Skeletal muscle tissue (tissue), 4 donors: ENCODE results near the gene RUFY2. TPM values are rescaled to one million over a fixed set of nuclear protein-coding genes. Genes with fewer than 3 reads are reported as not detected.

Experiments used
- H3K27ac ChIP-seq: one replicate; pipeline ENCODE4 v1.7.0; 2013; ENCODE audit warnings: mild to moderate bottlenecking, low read depth, low read length, inconsistent platforms
- H3K27me3 ChIP-seq, 3 donors: one replicate each; pipeline ENCODE4 v1.7.0; 2013; ENCODE audit warnings: low read length in 3 of 3; ENCODE audit not compliant: control insufficient read depth in 3 of 3, insufficient read depth in 3 of 3
- H3K36me3 ChIP-seq, 3 donors: one replicate each; pipeline ENCODE4 v1.7.0; 2013; ENCODE audit warnings: low read length in 3 of 3; ENCODE audit not compliant: control insufficient read depth in 3 of 3, insufficient read depth in 3 of 3
- H3K4me1 ChIP-seq, 3 donors: one replicate each; pipeline ENCODE4 v1.7.0; 2013; ENCODE audit warnings: low read length in 3 of 3, mild to moderate bottlenecking in 3 of 3; ENCODE audit not compliant: control insufficient read depth in 3 of 3, insufficient read depth in 3 of 3
- H3K4me3 ChIP-seq, 3 donors: one replicate each; pipeline ENCODE4 v1.7.0; 2013; ENCODE audit warnings: low read length in 3 of 3
- H3K9ac ChIP-seq, 3 donors: one replicate each; pipeline ENCODE4 v1.7.0; 2013; ENCODE audit warnings: low read length in 3 of 3, mild to moderate bottlenecking in 3 of 3, moderate library complexity in 2 of 3, low read depth in 1 of 3
- H3K9me3 ChIP-seq, 3 donors: one replicate each; pipeline ENCODE4 v1.7.0; 2013; ENCODE audit warnings: low read length in 3 of 3; ENCODE audit not compliant: control insufficient read depth in 3 of 3
- total RNA-seq: library from RNA; depleted of rRNA; stranded (reverse); fragments of >200 nt; gene quantifications from one replicate; pipeline ENCODE4 v1.2.3, GENCODE V29; 2014
- donor health status: Osteomylitis.

RUFY2 gene
- total RNA-seq, 1 donor from 2014 or later: 20.4 TPM

GRCh38 chr10:68365611-68366010, 41.5 kb downstream of the RUFY2 start:
- Histone ChIP-seq H3K4me3 (no peak overlapping the region), H3K9ac (no peak overlapping the region), H3K27me3 (no peaks in the 10 kb centered on the region), H3K27ac (no peak overlapping the region), H3K36me3 (peaks cover 7 to 32% (median 16%) of the 10 kb centered on the region in 3 donors), H3K4me1 (no peaks in the 10 kb centered on the region), H3K9me3 (no peaks in the 10 kb centered on the region)

GRCh38 chr10:68364101-68364886, 42.8 kb downstream of the RUFY2 start:
- H3K36me3 ChIP-seq: peaks cover 7 to 32% (median 16%) of the 10 kb centered on the region in 3 donors
- H3K27me3 ChIP-seq: no peaks in the 10 kb centered on the region
- no peak overlapping the region for H3K4me3 ChIP-seq
- H3K9ac ChIP-seq: no peak overlapping the region
- no peak overlapping the region for H3K27ac ChIP-seq
- H3K4me1 ChIP-seq: no peaks in the 10 kb centered on the region
- H3K9me3 ChIP-seq: no peaks in the 10 kb centered on the region

- H3K36me3 ChIP-seq: peaks cover 7 to 37% (median 27%) of the 10 kb centered on the region in 3 donors
- H3K27ac ChIP-seq: no peak overlapping the region
- no peaks in the 10 kb centered on the region for H3K27me3 ChIP-seq
- no peaks in the 10 kb centered on the region for H3K9me3 ChIP-seq
- no peak overlapping the region for H3K9ac ChIP-seq
- H3K4me1 ChIP-seq: no peaks in the 10 kb centered on the region
- H3K4me3 ChIP-seq: no peak overlapping the region
Observed at GRCh38 chr10:68362590-68362989, 44.5 kb downstream of the RUFY2 start.

- Histone ChIP-seq H3K9ac (no peak overlapping the region), H3K36me3 (peaks cover 11 to 37% (median 24%) of the 10 kb centered on the region in 3 donors), H3K4me1 (no peaks in the 10 kb centered on the region), H3K27ac (no peak overlapping the region), H3K4me3 (no peak overlapping the region), H3K9me3 (no peaks in the 10 kb centered on the region), H3K27me3 (no peaks in the 10 kb centered on the region)
Observed at GRCh38 chr10:68359189-68359588, 47.9 kb downstream of the RUFY2 start.

- H3K4me3 ChIP-seq: no peak overlapping the region
- H3K27ac ChIP-seq: no peak overlapping the region
- H3K36me3 ChIP-seq: peaks cover 11 to 25% (median 12%) of the 10 kb centered on the region in 3 donors
- no peaks in the 10 kb centered on the region for H3K9me3 ChIP-seq
- H3K4me1 ChIP-seq: no peaks in the 10 kb centered on the region
- H3K9ac ChIP-seq: no peak overlapping the region
- no peaks in the 10 kb centered on the region for H3K27me3 ChIP-seq
Observed at GRCh38 chr10:68353537-68353936, 53.5 kb downstream of the RUFY2 start.

- no peak overlapping the region for H3K27ac ChIP-seq
Observed at GRCh38 chr10:68348265-68348741, 58.8 kb downstream of the RUFY2 start.

GRCh38 chr10:68346774-68347173, 60.3 kb downstream of the RUFY2 start:
- H3K36me3 ChIP-seq: peaks cover 16 to 42% (median 41%) of the 10 kb centered on the region in 3 donors
- H3K27ac ChIP-seq: no peak overlapping the region

More at GRCh38 chr10:68348265-68348741, 58.8 kb downstream of the RUFY2 start:
- H3K9ac ChIP-seq: no peak overlapping the region
- no peaks in the 10 kb centered on the region for H3K4me1 ChIP-seq
- H3K36me3 ChIP-seq: peaks cover 13 to 35% (median 33%) of the 10 kb centered on the region in 3 donors
- no peaks in the 10 kb centered on the region for H3K9me3 ChIP-seq
- H3K4me3 ChIP-seq: no peak overlapping the region
- H3K27me3 ChIP-seq: no peaks in the 10 kb centered on the region

GRCh38 chr10:68345621-68346020, 61.5 kb downstream of the RUFY2 start:
- Histone ChIP-seq H3K27me3 (no peaks in the 10 kb centered on the region), H3K9ac (no peak overlapping the region), H3K4me1 (no peaks in the 10 kb centered on the region), H3K27ac (no peak overlapping the region), H3K9me3 (no peaks in the 10 kb centered on the region), H3K36me3 (peaks cover 26 to 54% (median 53%) of the 10 kb centered on the region in 3 donors), H3K4me3 (no peak overlapping the region)

More at GRCh38 chr10:68346774-68347173, 60.3 kb downstream of the RUFY2 start:
- Histone ChIP-seq H3K4me3 (no peak overlapping the region), H3K4me1 (no peaks in the 10 kb centered on the region), H3K9me3 (no peaks in the 10 kb centered on the region), H3K9ac (no peak overlapping the region), H3K27me3 (no peaks in the 10 kb centered on the region)

GRCh38 chr10:68342909-68343516, 64.1 kb downstream of the RUFY2 start:
- H3K36me3 ChIP-seq: peaks cover 43 to 76% (median 74%) of the 10 kb centered on the region in 3 donors
- no peaks in the 10 kb centered on the region for H3K27me3 ChIP-seq
- no peak overlapping the region for H3K27ac ChIP-seq
- H3K4me1 ChIP-seq: no peaks in the 10 kb centered on the region
- no peaks in the 10 kb centered on the region for H3K9me3 ChIP-seq
- no peak overlapping the region for H3K9ac ChIP-seq
- H3K4me3 ChIP-seq: no peak overlapping the region
